ENCODE results near the gene WDR33.
"Not testable (repeated sequence)": the region's sequence is repeated elsewhere in the genome, so short reads cannot be mapped to it uniquely, and the experiment has no call there.

Gene WDR33

GRCh38 chr2:127810156-127810618 is 784 bp downstream of the WDR33 start:
- DNase-seq (ENCODE audit: low read depth, low spot score) = no peak

- no peak for DNase-seq (ENCODE audit: low read depth, low spot score)
Measured at GRCh38 chr2:127807678-127808353, 3.2 kb downstream of the WDR33 start.

GRCh38 chr2:127806860-127807259 is 4.1 kb downstream of the WDR33 start:
- not testable (repeated sequence) for DNase-seq (ENCODE audit: low read depth, low spot score)

GRCh38 chr2:127805491-127805890 is 5.5 kb downstream of the WDR33 start:
- DNase-seq (ENCODE audit: low read depth, low spot score) = no peak

GRCh38 chr2:127799926-127800325 is 11.0 kb downstream of the WDR33 start:
- DNase-seq (ENCODE audit: low read depth, low spot score) = no peak

- no peak for DNase-seq (ENCODE audit: low read depth, low spot score)
Measured at GRCh38 chr2:127796389-127796788, 14.6 kb downstream of the WDR33 start.

- not testable (repeated sequence) for DNase-seq (ENCODE audit: low read depth, low spot score)
Measured at GRCh38 chr2:127794901-127795300, 16.1 kb downstream of the WDR33 start.

GRCh38 chr2:127792805-127793204 is 18.2 kb downstream of the WDR33 start:
- no peak for DNase-seq (ENCODE audit: low read depth, low spot score)

GRCh38 chr2:127790694-127791529 is 20.1 kb downstream of the WDR33 start:
- no peak for DNase-seq (ENCODE audit: low read depth, low spot score)

- no peak for DNase-seq (ENCODE audit: low read depth, low spot score)
Measured at GRCh38 chr2:127786048-127786809, 24.7 kb downstream of the WDR33 start.

- no peak for DNase-seq (ENCODE audit: low read depth, low spot score)
Measured at GRCh38 chr2:127784965-127785518, 25.9 kb downstream of the WDR33 start.

GRCh38 chr2:127783101-127783500 is 27.9 kb downstream of the WDR33 start:
- no peak for DNase-seq (ENCODE audit: low read depth, low spot score)

- DNase-seq (ENCODE audit: low read depth, low spot score) = no peak
Measured at GRCh38 chr2:127778850-127779249, 32.1 kb downstream of the WDR33 start.

- no peak for DNase-seq (ENCODE audit: low read depth, low spot score)
Measured at GRCh38 chr2:127778447-127778846, 32.5 kb downstream of the WDR33 start.

GRCh38 chr2:127776122-127776780 is 34.7 kb downstream of the WDR33 start:
- no peak for DNase-seq (ENCODE audit: low read depth, low spot score)

GRCh38 chr2:127771756-127772155 is 39.2 kb downstream of the WDR33 start:
- no peak for DNase-seq (ENCODE audit: low read depth, low spot score)

GRCh38 chr2:127770973-127771735 is 39.8 kb downstream of the WDR33 start:
- no peak for DNase-seq (ENCODE audit: low read depth, low spot score)

GRCh38 chr2:127770534-127770933 is 40.4 kb downstream of the WDR33 start:
- DNase-seq (ENCODE audit: low read depth, low spot score) = not testable (repeated sequence)

GRCh38 chr2:127769587-127769986 is 41.4 kb downstream of the WDR33 start:
- DNase-seq (ENCODE audit: low read depth, low spot score) = no peak

GRCh38 chr2:127768775-127769479 is 42.0 kb downstream of the WDR33 start:
- no peak for DNase-seq (ENCODE audit: low read depth, low spot score)

Measured in activated naive CD8-positive, alpha-beta T cell treated with anti-CD3 and anti-CD28 coated beads, Interleukin-2, amount 50 U/mL, for 16 hours (primary cell).